GM12801 (cell line): ENCODE data around the gene DDX27.

Experiments used
- CTCF ChIP-seq: IDR thresholded peaks from one replicate; pipeline ENCODE4 v1.5.1; 2011; ENCODE audit warnings: control low read depth; ENCODE audit not compliant: insufficient read length; ENCODE audit errors: extremely low read depth

DDX27 gene

DNA sequence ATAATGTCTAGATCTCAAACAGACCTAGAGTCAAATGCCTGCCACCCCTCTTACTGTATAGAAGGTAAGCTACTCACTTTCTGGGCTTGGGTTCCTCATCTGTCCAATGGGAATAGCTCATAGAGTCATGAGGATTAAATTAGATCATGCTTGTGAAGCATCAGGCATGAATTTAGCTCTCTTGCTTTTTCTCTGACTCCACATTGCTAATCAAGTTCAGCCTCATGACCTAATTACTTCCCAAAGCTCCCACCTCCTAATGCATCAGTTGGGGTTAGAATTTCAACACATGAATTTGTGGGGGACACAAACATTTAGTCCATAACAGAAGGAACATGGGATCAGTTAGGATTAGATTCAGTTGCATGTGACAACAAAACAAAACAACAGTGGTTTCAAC lies 4.6 kb upstream of the DDX27 start:
- no peak for TF ChIP-seq CTCF

DNA sequence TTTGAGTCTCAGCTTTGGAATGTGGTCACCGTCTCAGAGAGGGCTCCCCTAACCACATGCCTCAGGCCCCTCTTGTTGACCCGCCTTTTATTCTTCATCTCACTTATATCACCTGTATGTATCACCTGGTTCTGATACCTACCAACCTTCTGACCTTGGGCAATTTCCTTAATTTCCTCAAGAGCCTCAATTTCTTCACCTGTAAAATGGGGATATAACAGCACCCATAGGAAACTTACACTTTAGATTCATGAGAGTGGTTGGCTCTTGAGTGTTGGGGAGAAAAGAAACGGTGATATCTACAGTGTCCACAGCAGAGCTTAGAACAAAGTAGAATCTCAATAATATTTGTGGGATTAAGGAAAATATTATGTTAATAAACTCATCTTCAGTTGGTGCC lies 4.0 kb upstream of the DDX27 start:
- no peak for TF ChIP-seq CTCF

DNA sequence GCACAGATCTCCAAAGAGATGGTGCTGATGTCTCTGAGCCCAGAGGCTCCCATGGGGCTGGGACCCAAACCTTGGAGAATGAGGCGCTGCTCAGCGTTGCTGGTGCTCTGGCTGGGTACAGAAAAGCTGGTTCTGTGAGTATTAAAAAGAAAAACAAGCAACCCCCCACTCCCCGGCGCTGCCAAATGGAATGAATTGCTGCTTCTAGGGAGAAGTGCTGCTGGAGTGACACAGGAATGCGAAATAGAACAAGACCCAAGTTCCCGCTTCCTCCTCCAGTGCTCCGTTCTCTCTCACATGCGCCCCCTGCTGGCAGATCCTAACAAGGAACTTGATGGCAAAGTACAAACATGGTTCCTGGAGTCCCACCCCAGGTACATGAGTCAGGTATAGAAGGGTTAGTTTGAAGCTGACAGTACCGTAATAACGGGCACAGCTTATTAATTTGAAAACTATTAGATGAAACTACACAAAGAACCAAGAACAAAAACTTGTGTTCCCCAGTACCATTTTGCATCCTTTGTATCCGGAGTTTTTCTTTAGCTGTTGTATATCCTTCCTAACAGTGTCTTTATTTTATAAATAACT lies 2.1 kb upstream of the DDX27 start:
- peak; percentile 36 for TF ChIP-seq CTCF

DNA sequence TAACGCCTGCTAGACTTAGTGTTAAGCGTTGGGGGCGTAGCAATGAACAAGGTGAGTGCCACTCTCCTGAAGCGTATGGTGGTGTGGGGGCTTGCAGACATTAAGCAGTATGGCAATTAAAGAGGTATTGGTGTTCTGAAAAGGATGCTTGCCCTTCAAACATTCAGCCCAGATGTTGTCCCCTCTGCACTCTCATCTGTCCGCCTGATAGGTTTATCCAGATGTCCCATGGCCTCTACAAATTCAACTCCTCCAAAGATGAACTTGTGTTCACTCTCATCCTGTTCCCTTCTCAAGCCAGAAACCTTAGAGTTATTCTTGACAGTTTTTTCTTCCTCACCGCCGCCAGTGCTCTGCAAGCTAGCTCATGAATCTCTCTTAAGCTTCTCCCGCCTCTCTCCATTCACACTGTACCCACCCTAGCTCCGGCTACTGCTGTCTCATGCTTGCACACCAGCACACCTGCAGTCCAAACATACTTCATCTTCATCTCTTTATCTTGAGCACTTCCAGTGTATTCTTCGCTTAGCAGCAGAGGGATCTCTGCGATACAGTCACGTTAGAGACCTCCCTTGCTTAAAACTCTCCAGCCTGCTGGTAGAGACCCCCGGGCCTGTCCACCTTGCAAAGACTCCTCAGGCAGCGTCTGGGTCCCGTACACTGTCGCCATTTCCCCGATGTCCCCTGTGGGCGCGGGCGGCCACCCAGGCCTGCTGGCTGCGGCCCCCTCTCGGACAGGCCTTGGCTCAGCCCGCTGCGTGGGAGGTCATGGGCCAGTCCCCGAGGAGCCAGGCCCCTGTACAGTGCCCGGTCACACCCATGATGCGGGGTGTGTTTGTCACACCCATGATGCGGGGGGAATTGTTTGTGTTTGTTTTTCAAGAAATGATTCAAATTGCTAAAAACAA lies 962 bp downstream of the DDX27 start:
- TF ChIP-seq CTCF = no peak

GRCh38 chr20:49225896-49226295 lies 6.7 kb downstream of the DDX27 start:
- TF ChIP-seq CTCF = no peak

DNA sequence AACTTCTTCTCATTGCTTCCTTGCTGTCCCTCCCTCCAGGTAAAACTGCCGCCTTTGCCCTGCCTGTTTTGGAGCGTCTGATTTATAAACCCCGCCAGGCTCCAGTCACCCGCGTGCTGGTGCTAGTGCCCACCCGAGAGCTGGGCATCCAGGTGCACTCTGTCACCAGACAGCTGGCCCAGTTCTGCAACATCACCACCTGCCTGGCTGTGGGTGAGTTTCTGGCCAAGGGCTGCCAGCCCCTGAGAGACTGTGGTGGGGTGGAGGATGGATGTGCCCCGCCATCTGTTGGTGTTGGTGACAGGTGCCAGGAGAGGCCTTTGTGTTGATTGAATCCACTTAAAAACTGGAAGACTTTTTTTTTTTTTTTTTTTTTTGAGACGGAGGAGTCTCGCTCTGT lies 9.5 kb downstream of the DDX27 start:
- TF ChIP-seq CTCF = no peak

GRCh38 chr20:49229381-49229780 lies 10.2 kb downstream of the DDX27 start:
- no peak for TF ChIP-seq CTCF
